ENCODE results near the gene BTBD9. TPM values are rescaled to one million over a fixed set of nuclear protein-coding genes. Genes with fewer than 3 reads are reported as not detected.

Gene BTBD9
- total RNA-seq, 1 experiment from 2014 or later: 4.3 TPM

DNA sequence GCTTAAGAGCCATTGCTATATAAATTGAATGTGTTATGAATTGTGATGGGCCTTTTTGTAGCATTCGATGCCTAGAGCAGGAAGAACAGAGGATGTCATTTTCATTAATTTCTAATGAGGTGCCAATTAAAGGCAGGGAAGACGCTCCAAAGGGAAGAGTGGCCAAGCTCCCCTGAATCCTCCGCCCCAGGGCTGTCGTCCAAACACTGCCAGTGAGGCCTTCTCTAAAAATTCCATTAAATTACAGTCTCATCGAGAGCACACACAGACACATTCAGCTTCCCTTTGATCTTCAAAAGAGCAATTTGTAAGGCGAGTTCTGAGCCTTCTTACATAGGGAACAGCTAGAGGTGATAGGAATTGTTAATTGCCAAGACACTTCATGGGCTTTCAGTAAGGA is 520.2 kb downstream of the BTBD9 start:
- ATAC-seq (no peak), DNase-seq (no peak)
- H2AFZ ChIP-seq (ENCODE audit: low read length): no peak overlapping the region
- CTCF ChIA-PET: no interaction called here
- no peak overlapping the region for H3K27ac ChIP-seq (ENCODE audit: low read length)
- H3K4me3 ChIP-seq (ENCODE audit: low read length): no peak overlapping the region
- no peak overlapping the region for H3K9ac ChIP-seq (ENCODE audit: low read length)
- no peaks in the 10 kb centered on the region for H3K27me3 ChIP-seq (ENCODE audit: low read length)
- no peaks in the 10 kb centered on the region for H3K9me3 ChIP-seq (ENCODE audit: low read length)
- no peaks in the 10 kb centered on the region for H3F3A ChIP-seq (ENCODE audit: low read length, unreplicated experiment)
- no peak overlapping the region for H3K4me2 ChIP-seq (ENCODE audit: low read length)
- intact Hi-C loops (cut with micrococcal nuclease): no loop called here
- POLR2A ChIA-PET (ENCODE audit: unreplicated experiment): interaction anchor here (0.5 kb wide), 1 partner anchor 27 kb away, joined by 6 read pairs; no protein-coding TSS in a partner anchor
- BruUV-seq (replicated peaks): no TSS peak
- H3K9me2 ChIP-seq (replicated peaks; ENCODE audit: low read length): no peaks in the 10 kb centered on the region
- H3K36me3 ChIP-seq (ENCODE audit: low read depth, low read length): peaks cover 13% of the 10 kb centered on the region; the same call in 1 of the 2 replicates
- no peaks in the 10 kb centered on the region for H4K20me1 ChIP-seq (ENCODE audit: low read length)
- no peaks in the 10 kb centered on the region for H3K79me2 ChIP-seq (ENCODE audit: low read length)
- no peaks in the 10 kb centered on the region for H3K4me1 ChIP-seq (ENCODE audit: insufficient read depth, low read length)
- TF ChIP-seq EZH2 (IDR thresholded peaks at IDR 0.05; ENCODE audit: low read length, unreplicated experiment) (no peak), EZH2phosphoT487 (IDR thresholded peaks at IDR 0.05; ENCODE audit: borderline replicate concordance, low read length) (no peak)
- TF ChIP-seq, protein P1, sequence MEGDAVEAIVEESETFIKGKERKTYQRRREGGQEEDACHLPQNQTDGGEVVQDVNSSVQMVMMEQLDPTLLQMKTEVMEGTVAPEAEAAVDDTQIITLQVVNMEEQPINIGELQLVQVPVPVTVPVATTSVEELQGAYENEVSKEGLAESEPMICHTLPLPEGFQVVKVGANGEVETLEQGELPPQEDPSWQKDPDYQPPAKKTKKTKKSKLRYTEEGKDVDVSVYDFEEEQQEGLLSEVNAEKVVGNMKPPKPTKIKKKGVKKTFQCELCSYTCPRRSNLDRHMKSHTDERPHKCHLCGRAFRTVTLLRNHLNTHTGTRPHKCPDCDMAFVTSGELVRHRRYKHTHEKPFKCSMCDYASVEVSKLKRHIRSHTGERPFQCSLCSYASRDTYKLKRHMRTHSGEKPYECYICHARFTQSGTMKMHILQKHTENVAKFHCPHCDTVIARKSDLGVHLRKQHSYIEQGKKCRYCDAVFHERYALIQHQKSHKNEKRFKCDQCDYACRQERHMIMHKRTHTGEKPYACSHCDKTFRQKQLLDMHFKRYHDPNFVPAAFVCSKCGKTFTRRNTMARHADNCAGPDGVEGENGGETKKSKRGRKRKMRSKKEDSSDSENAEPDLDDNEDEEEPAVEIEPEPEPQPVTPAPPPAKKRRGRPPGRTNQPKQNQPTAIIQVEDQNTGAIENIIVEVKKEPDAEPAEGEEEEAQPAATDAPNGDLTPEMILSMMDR (conservative IDR thresholded peaks at IDR 0.05; ENCODE audit: low read depth, low read length): no peak

DNA sequence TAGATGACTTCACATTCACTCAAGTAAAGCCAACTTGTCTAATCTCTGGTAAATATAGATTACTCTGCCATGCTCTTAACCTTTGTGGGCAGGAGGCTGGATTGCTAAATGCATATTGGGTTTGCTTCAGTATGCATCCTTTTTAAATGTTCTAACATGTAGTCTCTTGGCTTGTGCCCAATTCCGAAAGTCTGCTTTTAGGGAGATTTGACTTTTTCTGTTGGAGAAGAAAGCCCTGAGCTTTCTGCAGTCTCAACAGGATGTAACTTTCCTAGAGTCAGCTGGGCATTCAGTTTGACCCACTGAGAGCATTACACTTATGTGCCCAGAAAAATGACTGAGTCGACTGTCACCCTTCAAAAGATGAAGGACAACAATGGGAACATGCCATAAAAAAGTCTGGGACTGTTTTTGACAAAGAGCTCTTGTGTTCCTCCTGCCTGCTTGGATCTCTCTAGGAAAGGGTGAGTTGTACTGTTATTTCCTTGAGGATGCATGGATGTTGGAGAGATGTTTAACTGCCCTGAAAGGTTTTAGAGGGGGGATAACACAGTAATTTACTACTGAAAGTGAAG is 520.9 kb downstream of the BTBD9 start:
- H3F3A ChIP-seq (ENCODE audit: low read length, unreplicated experiment): no peaks in the 10 kb centered on the region
- H2AFZ ChIP-seq (ENCODE audit: low read length): no peak overlapping the region
- H3K27me3 ChIP-seq (ENCODE audit: low read length): no peaks in the 10 kb centered on the region
- H3K4me3 ChIP-seq (ENCODE audit: low read length): no peak overlapping the region
- TF ChIP-seq EZH2 (IDR thresholded peaks at IDR 0.05; ENCODE audit: low read length, unreplicated experiment) (no peak), EZH2phosphoT487 (IDR thresholded peaks at IDR 0.05; ENCODE audit: borderline replicate concordance, low read length) (no peak)
- TF ChIP-seq, protein P1 (conservative IDR thresholded peaks at IDR 0.05; ENCODE audit: low read depth, low read length): no peak
- intact Hi-C loops (cut with micrococcal nuclease): no loop called here
- ATAC-seq (no peak), DNase-seq (no peak)
- H3K27ac ChIP-seq (ENCODE audit: low read length): no peak overlapping the region
- ChIA-PET CTCF (no interaction called here), POLR2A (ENCODE audit: unreplicated experiment) (interaction anchor here (0.5 to 0.6 kb wide), 2 partner anchors 8 to 26 kb away, joined by 6 read pairs; no protein-coding TSS in a partner anchor)
- H3K36me3 ChIP-seq (ENCODE audit: low read depth, low read length): peaks cover 13% of the 10 kb centered on the region; the same call in 1 of the 2 replicates
- no peak overlapping the region for H3K9ac ChIP-seq (ENCODE audit: low read length)
- no peaks in the 10 kb centered on the region for H3K79me2 ChIP-seq (ENCODE audit: low read length)
- H3K4me2 ChIP-seq (ENCODE audit: low read length): no peak overlapping the region
- no peaks in the 10 kb centered on the region for H4K20me1 ChIP-seq (ENCODE audit: low read length)
- H3K9me3 ChIP-seq (ENCODE audit: low read length): no peaks in the 10 kb centered on the region
- no peaks in the 10 kb centered on the region for H3K4me1 ChIP-seq (ENCODE audit: insufficient read depth, low read length)
- BruUV-seq (replicated peaks): no TSS peak
- no peaks in the 10 kb centered on the region for H3K9me2 ChIP-seq (replicated peaks; ENCODE audit: low read length)

Other genes with a start within 250 kb of the BTBD9 start
- gene GLO1, start 63.2 kb upstream of the BTBD9 start, total RNA-seq (2014; rRNA removed): 194 and 233 TPM in 2 replicates
- gene DNAH8, start 75.4 kb upstream of the BTBD9 start, total RNA-seq (2014; rRNA removed): 0.06 and 0.15 TPM in 2 replicates

Data from PC-3 (cell line).